Mammary epithelial cell (primary cell): ENCODE data around the gene PHACTR2.
"Not testable (repeated sequence)": the region's sequence is repeated elsewhere in the genome, so short reads cannot be mapped to it uniquely, and the experiment has no call there.

Source experiments
- CTCF ChIP-seq, 2 donors: IDR thresholded peaks in 1 of 2; conservative IDR thresholded peaks in 1 of 2; 2 replicates each; pipeline ENCODE4 v1.5.1; 2011 to 2012; ENCODE audit warnings: inconsistent platforms in 2 of 2, low read length in 2 of 2, mild to moderate bottlenecking in 2 of 2, control low read depth in 1 of 2, low read depth in 1 of 2; ENCODE audit not compliant: insufficient read depth in 1 of 2; ENCODE audit errors: extremely low read depth in 1 of 2
- EZH2 ChIP-seq: IDR thresholded peaks from 2 replicates; pipeline ENCODE4 v1.6.1; 2012; ENCODE audit warnings: low read length, inconsistent platforms, borderline replicate concordance

DNA sequence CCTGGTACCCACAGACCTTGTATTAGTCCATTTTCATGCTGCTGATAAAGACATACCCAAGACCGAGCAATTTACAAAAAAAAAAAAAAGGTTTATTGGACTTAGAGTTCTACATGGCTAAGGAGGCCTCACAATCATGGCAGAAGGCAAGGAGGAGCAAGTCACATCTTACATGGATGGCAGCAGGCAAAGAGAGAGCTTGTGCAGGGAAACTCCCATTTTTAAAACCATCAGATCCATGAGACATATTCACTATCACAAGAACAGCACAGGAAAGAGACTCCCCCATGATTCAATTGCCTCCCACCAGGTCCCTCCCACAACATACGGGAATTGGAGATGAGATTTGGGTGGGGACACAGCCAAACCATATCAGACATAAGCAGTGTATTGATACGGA is 17.6 kb upstream of the PHACTR2 start:
- not testable (repeated sequence) for TF ChIP-seq CTCF (conservative IDR thresholded peaks at IDR 0.05 in 1 of 2, IDR thresholded peaks at IDR 0.05 in 1 of 2; ENCODE audit: extremely low read depth in 1 of 2, insufficient read depth in 1 of 2, low read depth in 1 of 2, low read length in 2 of 2); EZH2
